Measurements from ENCODE around the gene F8. TPM values are rescaled to one million over a fixed set of nuclear protein-coding genes. Genes with fewer than 3 reads are reported as not detected.
"Not testable (repeated sequence)": the region's sequence is repeated elsewhere in the genome, so short reads cannot be mapped to it uniquely, and the experiment has no call there.

Gene F8
- total RNA-seq, 4 donors from 2014 or later = 12.5 to 26.5 (median 19.1) TPM

DNA sequence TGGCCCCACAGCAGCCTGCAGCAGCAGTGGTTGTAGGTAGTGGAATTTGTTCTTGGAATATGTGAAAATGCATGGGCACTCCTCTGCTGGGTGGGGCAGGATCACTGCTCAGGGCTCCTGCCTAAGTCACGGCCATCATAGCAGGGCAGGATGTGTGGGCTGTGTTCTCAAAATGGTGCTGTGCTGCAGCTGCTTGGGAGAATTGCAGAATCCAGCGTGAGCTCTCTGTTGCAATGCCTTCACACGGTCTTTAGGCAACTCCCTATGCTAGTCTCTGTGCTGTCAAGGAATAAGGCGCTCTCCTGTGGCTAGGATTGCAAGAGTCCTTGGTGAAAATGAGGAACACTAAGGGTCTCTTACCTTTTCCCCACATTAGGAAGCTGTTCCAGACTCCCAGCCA lies 42.9 kb downstream of the F8 start:
- 60 to 65% methylated on average over 1 to 2 of the region's 4 CpGs for WGBS, 2 donors (ENCODE audit: low coverage in 1 of 2)
- Histone ChIP-seq H3K27me3 (no peaks in the 10 kb centered on the region), H3K4me3 (no peak overlapping the region), H3K27ac (no peak overlapping the region), H3K9me3 (no peaks in the 10 kb centered on the region), H3K36me3 (no peaks in the 10 kb centered on the region), H3K4me1 (peaks cover 0 to 4% (median 0%) of the 10 kb centered on the region in 3 donors)
- no peak for ATAC-seq
- no peak for TF ChIP-seq POLR2AphosphoS5 (IDR thresholded peaks at IDR 0.05)
- TF ChIP-seq, protein P1, sequence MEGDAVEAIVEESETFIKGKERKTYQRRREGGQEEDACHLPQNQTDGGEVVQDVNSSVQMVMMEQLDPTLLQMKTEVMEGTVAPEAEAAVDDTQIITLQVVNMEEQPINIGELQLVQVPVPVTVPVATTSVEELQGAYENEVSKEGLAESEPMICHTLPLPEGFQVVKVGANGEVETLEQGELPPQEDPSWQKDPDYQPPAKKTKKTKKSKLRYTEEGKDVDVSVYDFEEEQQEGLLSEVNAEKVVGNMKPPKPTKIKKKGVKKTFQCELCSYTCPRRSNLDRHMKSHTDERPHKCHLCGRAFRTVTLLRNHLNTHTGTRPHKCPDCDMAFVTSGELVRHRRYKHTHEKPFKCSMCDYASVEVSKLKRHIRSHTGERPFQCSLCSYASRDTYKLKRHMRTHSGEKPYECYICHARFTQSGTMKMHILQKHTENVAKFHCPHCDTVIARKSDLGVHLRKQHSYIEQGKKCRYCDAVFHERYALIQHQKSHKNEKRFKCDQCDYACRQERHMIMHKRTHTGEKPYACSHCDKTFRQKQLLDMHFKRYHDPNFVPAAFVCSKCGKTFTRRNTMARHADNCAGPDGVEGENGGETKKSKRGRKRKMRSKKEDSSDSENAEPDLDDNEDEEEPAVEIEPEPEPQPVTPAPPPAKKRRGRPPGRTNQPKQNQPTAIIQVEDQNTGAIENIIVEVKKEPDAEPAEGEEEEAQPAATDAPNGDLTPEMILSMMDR (IDR thresholded peaks at IDR 0.05) = no peak

DNA sequence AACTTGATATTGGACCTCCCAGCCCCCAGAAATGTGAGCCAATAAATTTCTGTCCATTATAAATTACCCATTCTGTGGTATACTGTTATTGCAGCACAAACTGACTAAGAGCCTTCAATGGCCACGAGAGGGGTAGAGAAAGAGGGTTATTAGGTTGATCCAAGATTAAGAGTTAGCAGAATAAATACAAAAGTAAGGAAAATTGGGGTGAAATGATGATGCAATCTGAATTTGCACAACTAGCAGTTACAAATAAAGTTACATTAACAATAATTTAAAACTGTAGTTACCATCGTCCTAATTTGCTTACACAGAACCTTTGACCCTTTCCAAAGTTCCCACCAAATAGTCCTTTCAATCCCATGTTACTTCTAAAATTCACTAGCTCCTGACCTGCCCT lies 54.2 kb downstream of the F8 start:
- H3K27ac ChIP-seq = no peak overlapping the region
- TF ChIP-seq EP300 (IDR thresholded peaks at IDR 0.05) = no peak
- TF ChIP-seq POLR2AphosphoS5 (IDR thresholded peaks at IDR 0.05) = no peak
- TF ChIP-seq POLR2A (IDR thresholded peaks at IDR 0.05) = no peak
- TF ChIP-seq, protein P1 (IDR thresholded peaks at IDR 0.05) = no peak
- H3K9me3 ChIP-seq = no peaks in the 10 kb centered on the region
- H3K4me1 ChIP-seq = no peaks in the 10 kb centered on the region
- no peaks in the 10 kb centered on the region for H3K27me3 ChIP-seq
- no peak for ATAC-seq
- no peaks in the 10 kb centered on the region for H3K36me3 ChIP-seq
- WGBS, 2 donors (ENCODE audit: low coverage in 1 of 2) = 41 to 76% methylated on average over 2 of the region's 2 CpGs
- no peak overlapping the region for H3K4me3 ChIP-seq

GRCh38 chrX:154967603-154968002 lies 54.9 kb downstream of the F8 start:
- TF ChIP-seq EP300 (IDR thresholded peaks at IDR 0.05) (no peak), POLR2AphosphoS5 (IDR thresholded peaks at IDR 0.05) (no peak), POLR2A (IDR thresholded peaks at IDR 0.05) (no peak)
- TF ChIP-seq, protein P1 (IDR thresholded peaks at IDR 0.05) = no peak
- Histone ChIP-seq H3K27ac (no peak overlapping the region), H3K9me3 (no peaks in the 10 kb centered on the region), H3K4me1 (no peaks in the 10 kb centered on the region), H3K36me3 (no peaks in the 10 kb centered on the region), H3K4me3 (no peak overlapping the region), H3K27me3 (no peaks in the 10 kb centered on the region)
- WGBS, 2 donors (ENCODE audit: low coverage in 1 of 2) = 56 to 86% methylated on average over 1 of the region's 1 CpG
- ATAC-seq = no peak

DNA sequence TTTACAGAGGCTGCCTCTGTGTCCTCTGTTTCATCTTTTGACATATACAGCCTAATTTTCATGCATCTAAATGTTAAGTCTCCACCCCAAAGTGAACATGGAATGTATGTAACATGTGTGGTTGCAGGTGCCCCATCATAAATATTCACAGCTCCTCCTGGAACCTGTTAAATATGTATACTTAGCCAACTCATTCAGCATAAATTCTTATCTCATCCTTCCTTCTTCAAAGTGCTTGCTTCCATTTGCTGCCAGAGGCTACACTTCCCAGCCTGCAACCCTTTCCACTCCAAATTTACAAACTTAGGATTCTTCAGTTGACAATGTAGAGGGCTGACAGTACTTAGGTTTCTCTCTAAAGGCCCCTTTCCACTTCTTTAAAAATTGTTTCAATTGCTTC lies 60.6 kb downstream of the F8 start:
- Histone ChIP-seq H3K27ac (no peak overlapping the region), H3K4me1 (no peaks in the 10 kb centered on the region), H3K36me3 (no peaks in the 10 kb centered on the region), H3K27me3 (no peaks in the 10 kb centered on the region), H3K4me3 (no peak overlapping the region), H3K9me3 (no peaks in the 10 kb centered on the region)
- TF ChIP-seq POLR2A (IDR thresholded peaks at IDR 0.05) (no peak), EP300 (IDR thresholded peaks at IDR 0.05) (no peak), POLR2AphosphoS5 (IDR thresholded peaks at IDR 0.05) (no peak)
- TF ChIP-seq, protein P1 (IDR thresholded peaks at IDR 0.05) = no peak
- no peak for ATAC-seq

DNA sequence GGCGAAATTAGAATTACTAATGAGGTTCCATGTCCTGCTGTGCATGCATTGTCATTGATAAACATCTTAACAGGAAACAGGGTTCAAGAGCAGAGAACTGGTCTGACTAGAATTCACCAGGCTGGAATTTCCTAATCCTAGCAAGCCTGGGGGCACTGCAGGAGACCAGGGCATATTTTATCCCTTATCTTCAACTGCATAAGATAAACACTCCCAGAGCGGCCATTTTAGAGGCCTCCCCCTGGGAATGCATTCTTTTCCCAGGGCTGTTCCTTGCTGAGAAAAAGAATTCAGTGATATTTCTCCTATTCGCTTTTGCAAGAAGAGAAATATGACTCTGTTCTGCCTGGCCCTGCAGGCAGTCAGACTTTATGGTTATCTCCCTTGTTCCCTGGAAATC lies 66.7 kb downstream of the F8 start:
- not testable (repeated sequence) for H3K9me3 ChIP-seq, H3K4me3 ChIP-seq, H3K4me1 ChIP-seq, H3K36me3 ChIP-seq, H3K27ac ChIP-seq, ATAC-seq, H3K27me3 ChIP-seq
- WGBS, 2 donors (ENCODE audit: low coverage in 1 of 2) = 62 to 72% methylated on average over 2 of the region's 3 CpGs

GRCh38 chrX:154939265-154939664 lies 83.3 kb downstream of the F8 start:
- WGBS, 2 donors (ENCODE audit: low coverage in 1 of 2) = no CpG with 5 or more reads among the region's 10 CpGs
- not testable (repeated sequence) for H3K9me3 ChIP-seq, H3K36me3 ChIP-seq, H3K4me1 ChIP-seq, H3K27me3 ChIP-seq, ATAC-seq, H3K4me3 ChIP-seq, H3K27ac ChIP-seq

- 91 to 100% methylated on average over 3 to 4 of the region's 5 CpGs for WGBS, 2 donors (ENCODE audit: low coverage in 1 of 2)
- H3K4me1 ChIP-seq, ATAC-seq: not testable (repeated sequence)
These were observed 97.8 kb downstream of the F8 start for GRCh38 chrX:154924771-154925170.

More at GRCh38 chrX:154924771-154925170, 97.8 kb downstream of the F8 start:
- H3K9me3 ChIP-seq, H3K4me3 ChIP-seq, H3K36me3 ChIP-seq, H3K27ac ChIP-seq, H3K27me3 ChIP-seq: not testable (repeated sequence)
